KMS-11 (cell line): Measurements from ENCODE around the gene TOGARAM2.

ENCODE experiments used
- H2AFZ ChIP-seq: fragments of 200-600 bp; sonication (generic); 2 replicates; pipeline ENCODE4 v1.6.1; 2016; ENCODE audit warnings: antibody characterized with exemption, mixed run types, low read depth
- H3K27ac ChIP-seq: fragments of 200-600 bp; sonication (generic); 2 replicates; pipeline ENCODE4 v1.6.1; 2016; ENCODE audit warnings: mild to moderate bottlenecking, mixed run types
- H3K27me3 ChIP-seq: fragments of 200-600 bp; sonication (generic); 2 replicates; pipeline ENCODE4 v1.6.1; 2017; ENCODE audit warnings: mild to moderate bottlenecking, low read depth, mixed run types, moderate library complexity; ENCODE audit not compliant: insufficient read depth
- H3K36me3 ChIP-seq: fragments of 200-600 bp; sonication (generic); 2 replicates; pipeline ENCODE4 v1.6.1; 2017; ENCODE audit warnings: mild to moderate bottlenecking, mixed run types; ENCODE audit not compliant: insufficient read depth
- H3K4me1 ChIP-seq: fragments of 200-600 bp; sonication (generic); 2 replicates; pipeline ENCODE4 v1.6.1; 2016; ENCODE audit warnings: mild to moderate bottlenecking, low read depth, mixed run types; ENCODE audit not compliant: poor library complexity, severe bottlenecking
- H3K4me2 ChIP-seq: fragments of 200-600 bp; sonication (generic); 2 replicates; pipeline ENCODE4 v1.7.0; 2016; ENCODE audit warnings: mild to moderate bottlenecking, mixed run types
- H3K4me3 ChIP-seq: fragments of 200-600 bp; sonication (generic); IDR thresholded peaks from 2 replicates; pipeline ENCODE4 v1.6.1; 2017; ENCODE audit warnings: low read depth, low read length, mixed read lengths; ENCODE audit not compliant: insufficient read depth
- H3K79me2 ChIP-seq: fragments of 200-600 bp; sonication (generic); 2 replicates; pipeline ENCODE4 v1.6.1; 2016; ENCODE audit warnings: low read depth, mixed run types; ENCODE audit not compliant: insufficient read depth
- H3K9ac ChIP-seq: fragments of 200-600 bp; sonication (generic); 2 replicates; pipeline ENCODE4 v1.6.1; 2016; ENCODE audit warnings: mild to moderate bottlenecking, mixed run types
- H4K20me1 ChIP-seq: fragments of 200-600 bp; sonication (generic); 2 replicates; pipeline ENCODE4 v1.6.1; 2016; ENCODE audit warnings: mild to moderate bottlenecking, mixed run types; ENCODE audit not compliant: insufficient read depth
- CTCF ChIP-seq: fragments of 200-600 bp; sonication (generic); conservative IDR thresholded peaks from 2 replicates; pipeline ENCODE4 v1.6.1; 2017; ENCODE audit warnings: low read depth, mild to moderate bottlenecking, antibody characterized with exemption, low read length, moderate library complexity, mixed read lengths

The TOGARAM2 gene

DNA sequence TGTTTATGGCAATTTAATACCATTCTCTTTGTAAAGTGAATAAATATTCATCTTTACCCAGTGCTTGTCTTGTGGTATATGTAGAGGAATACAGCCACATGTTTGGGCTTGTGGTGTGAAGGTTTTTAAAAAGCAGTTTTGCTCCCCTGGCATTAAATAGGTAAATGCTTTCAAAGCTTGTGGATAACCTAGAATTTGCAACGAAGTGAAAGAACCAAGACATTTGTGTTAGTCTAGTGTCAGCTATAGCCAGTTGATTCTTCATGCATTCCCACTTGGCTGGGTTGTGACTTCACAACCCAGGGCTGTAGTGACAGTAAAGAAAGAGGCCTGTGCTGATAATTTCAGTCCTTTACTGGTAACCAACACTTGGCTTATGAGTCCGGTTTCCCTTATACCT is 32.9 kb upstream of the TOGARAM2 start:
- Histone ChIP-seq H3K27ac (no peak overlapping the region), H3K4me3 (no peak overlapping the region), H3K36me3 (peaks cover 41% of the 10 kb centered on the region), H2AFZ (no peak overlapping the region), H3K4me1 (no peaks in the 10 kb centered on the region), H3K4me2 (no peak overlapping the region), H4K20me1 (peaks cover 11% of the 10 kb centered on the region; the same call in 1 of the 2 replicates), H3K9ac (no peak overlapping the region), H3K27me3 (no peaks in the 10 kb centered on the region), H3K79me2 (no peaks in the 10 kb centered on the region)
- TF ChIP-seq CTCF = no peak

DNA sequence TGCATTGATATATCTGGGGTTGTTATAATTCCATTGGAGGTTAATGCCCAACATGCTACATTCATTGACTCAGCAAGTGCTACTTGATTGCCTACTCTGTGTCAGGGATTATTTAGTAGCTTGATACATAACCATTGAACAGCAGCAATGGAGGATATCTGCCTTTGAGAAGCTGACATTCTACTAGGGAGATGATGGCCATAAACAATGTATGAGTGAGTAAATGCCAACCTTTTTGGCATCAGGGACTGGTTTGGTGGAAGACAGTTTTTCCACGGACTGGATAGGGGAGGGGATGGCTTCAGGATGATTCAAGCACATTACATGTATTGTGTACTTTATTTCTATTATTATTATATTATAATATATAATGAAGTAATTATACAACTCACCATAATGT is 31.9 kb upstream of the TOGARAM2 start:
- Histone ChIP-seq H3K79me2 (no peaks in the 10 kb centered on the region), H3K4me2 (no peak overlapping the region), H3K4me1 (no peaks in the 10 kb centered on the region), H3K9ac (no peak overlapping the region), H2AFZ (no peak overlapping the region), H3K36me3 (peaks cover 36% of the 10 kb centered on the region), H3K27me3 (no peaks in the 10 kb centered on the region), H3K4me3 (no peak overlapping the region), H4K20me1 (peaks cover 11% of the 10 kb centered on the region; the same call in 1 of the 2 replicates), H3K27ac (no peak overlapping the region)
- TF ChIP-seq CTCF = no peak

DNA sequence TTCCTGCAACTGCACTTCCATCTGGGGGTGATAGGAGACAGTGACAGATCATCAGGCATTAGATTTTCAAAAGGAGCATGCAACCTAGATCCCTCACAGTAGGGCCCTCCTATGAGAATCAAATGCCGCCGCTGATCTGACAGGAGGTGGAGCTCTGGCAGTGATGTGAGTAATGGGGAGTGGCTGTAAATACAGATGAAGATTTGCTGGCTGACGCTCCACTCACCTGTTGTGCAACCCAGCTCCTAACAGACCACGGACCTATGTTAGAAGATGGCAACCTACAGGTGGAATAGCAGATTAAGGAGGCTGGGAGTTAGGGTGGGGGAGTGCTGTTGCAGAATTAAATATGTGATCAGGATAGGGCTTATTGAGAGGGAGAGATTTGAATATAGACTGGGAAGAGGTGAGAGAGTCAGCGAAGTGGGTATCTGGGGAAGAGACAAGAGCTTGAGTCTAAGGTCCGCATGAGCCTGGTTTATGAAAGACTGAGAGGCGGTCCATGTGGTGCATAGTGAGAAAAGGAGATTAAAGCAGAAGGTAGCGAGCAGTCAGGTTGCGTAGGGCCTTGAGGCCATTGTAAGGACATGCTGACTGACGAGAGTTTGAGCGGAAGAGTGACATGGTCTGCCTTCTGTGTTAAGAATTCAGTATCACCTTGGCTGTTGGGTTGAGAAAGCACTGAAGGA is 31.3 kb upstream of the TOGARAM2 start:
- no peak overlapping the region for H3K4me3 ChIP-seq
- no peak for TF ChIP-seq CTCF
- peaks cover 31% of the 10 kb centered on the region for H3K36me3 ChIP-seq
- no peaks in the 10 kb centered on the region for H3K79me2 ChIP-seq
- no peaks in the 10 kb centered on the region for H3K4me1 ChIP-seq
- H3K4me2 ChIP-seq = no peak overlapping the region
- H3K27me3 ChIP-seq = no peaks in the 10 kb centered on the region
- no peak overlapping the region for H3K9ac ChIP-seq
- H4K20me1 ChIP-seq = peaks cover 11% of the 10 kb centered on the region; the same call in 1 of the 2 replicates
- no peak overlapping the region for H2AFZ ChIP-seq
- no peak overlapping the region for H3K27ac ChIP-seq

DNA sequence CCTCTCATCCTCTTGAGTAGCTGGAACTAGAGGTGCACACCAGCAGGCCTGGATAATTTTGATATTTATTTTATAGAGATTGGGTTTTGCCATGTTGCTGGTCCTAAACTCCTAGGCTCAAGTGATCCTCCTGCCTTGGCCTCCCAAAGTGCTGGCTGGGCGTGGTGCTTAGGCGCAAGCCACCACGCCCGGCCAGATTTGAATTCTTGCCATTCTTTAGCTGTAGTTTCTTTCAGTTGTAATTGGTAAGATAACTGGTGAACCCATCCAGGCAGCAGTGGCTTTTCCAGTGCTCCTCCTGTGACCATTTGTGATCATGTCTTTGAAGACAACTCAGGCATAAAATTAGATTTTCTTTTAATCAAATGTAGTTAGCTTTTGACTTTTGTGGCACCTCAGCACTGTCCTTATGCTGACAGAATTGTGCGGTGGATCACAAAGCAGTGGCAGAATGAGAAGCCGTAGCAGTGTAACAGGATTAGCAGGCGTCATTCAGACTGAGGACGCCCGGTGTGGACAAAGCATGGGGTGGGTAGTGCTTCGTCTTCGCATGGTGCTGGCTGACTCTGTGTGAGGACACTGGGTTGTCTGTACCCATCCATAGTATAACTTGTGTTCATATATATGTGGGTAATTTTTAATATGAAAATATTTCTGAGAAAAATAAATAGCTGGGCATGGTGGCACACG is 30.0 kb upstream of the TOGARAM2 start:
- Histone ChIP-seq H3K79me2 (no peaks in the 10 kb centered on the region), H3K27me3 (no peaks in the 10 kb centered on the region), H3K4me3 (no peak overlapping the region), H4K20me1 (peaks cover 5% of the 10 kb centered on the region; the same call in 1 of the 2 replicates), H3K27ac (no peak overlapping the region), H3K4me2 (no peak overlapping the region), H3K4me1 (no peaks in the 10 kb centered on the region), H3K36me3 (peaks cover 22% of the 10 kb centered on the region), H2AFZ (no peak overlapping the region), H3K9ac (no peak overlapping the region)
- no peak for TF ChIP-seq CTCF
